Measurements from ENCODE around the gene DTX3.

DNA sequence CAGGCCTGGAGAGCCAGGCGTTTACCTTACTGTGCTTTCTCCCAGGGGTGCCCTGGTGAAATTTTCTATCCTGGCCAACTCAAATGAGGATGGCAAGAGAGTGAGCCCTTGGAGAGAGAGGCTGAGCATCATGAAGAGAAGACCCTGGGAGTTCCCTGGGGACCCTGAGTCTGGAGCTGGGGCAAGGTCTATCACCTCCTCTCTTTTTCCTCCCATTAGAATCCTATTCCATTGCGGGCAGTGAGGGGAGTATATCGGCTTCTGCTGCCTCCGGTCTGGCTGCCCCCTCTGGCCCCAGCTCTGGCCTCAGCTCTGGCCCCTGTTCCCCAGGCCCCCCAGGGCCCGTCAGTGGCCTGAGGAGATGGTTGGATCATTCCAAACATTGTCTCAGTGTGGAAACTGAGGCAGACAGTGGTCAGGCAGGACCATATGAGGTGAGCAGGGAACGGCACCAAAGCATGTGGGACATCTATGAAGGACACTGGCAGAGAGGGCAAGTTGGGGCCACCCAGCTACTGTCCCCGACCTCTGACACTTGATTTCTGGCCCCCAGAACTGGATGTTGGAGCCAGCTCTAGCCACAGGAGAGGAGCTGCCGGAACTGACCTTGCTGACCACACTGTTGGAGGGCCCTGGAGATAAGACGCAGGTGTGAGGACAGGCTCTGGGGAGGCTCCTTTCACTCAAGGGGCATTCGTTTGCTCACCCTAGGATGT, 8.2 kb downstream of the DTX3 start:
- TF ChIP-seq CTCF (IDR thresholded peaks at IDR 0.05): no peak
- TF ChIP-seq POLR2A (IDR thresholded peaks at IDR 0.05): no peak

Data from adrenal gland (tissue), 5 donors.